H1 (cell line): ENCODE results near the gene PIM1. TPM values are rescaled to one million over a fixed set of nuclear protein-coding genes. Genes with fewer than 3 reads are reported as not detected.

Experiments
- CTCF ChIA-PET: fragments of 300-600 bp; sonication (Branson Sonifier 250); formaldehyde crosslinking; loops from one replicate; lab custom pipeline; 2021; ENCODE audit not compliant: partially characterized antibody; lab: Charles Lee
- POLR2A ChIA-PET: fragments of 300-600 bp; sonication (Branson Sonifier 250); formaldehyde crosslinking; loops from one replicate; lab custom pipeline; 2021; ENCODE audit warnings: inconsistent platforms; ENCODE audit not compliant: partially characterized antibody; lab: Charles Lee
- DNase-seq, 2 experiments: peaks; one replicate each; pipeline versions ENCODE4 v3.0.0 to v3.0.0-alpha.2; 2010 to 2022; ENCODE audit warnings: low spot score in 2 of 2, low read depth in 1 of 2, mixed read lengths in 1 of 2
- FAIRE-seq: peaks from 2 replicates; lab custom pipeline; 2011; peaks lifted over from hg19 to GRCh38; lab: Jason Lieb, UNC
- H2AFZ ChIP-seq: 2 replicates; pipeline ENCODE4 v1.8.1; 2012; ENCODE audit warnings: low read length, inconsistent platforms
- H2AK5ac ChIP-seq: 2 replicates; pipeline ENCODE4 v1.6.1; 2013; ENCODE audit warnings: low read depth, low read length
- H2BK120ac ChIP-seq: replicated peaks from 2 replicates; pipeline ENCODE3; 2013; ENCODE audit warnings: low read depth, low read length, inconsistent platforms
- H2BK12ac ChIP-seq: 2 replicates; pipeline ENCODE4 v1.6.1; 2013; ENCODE audit warnings: low read depth, low read length
- H2BK15ac ChIP-seq: 2 replicates; pipeline ENCODE4 v1.6.1; 2013; ENCODE audit warnings: low read length
- H2BK20ac ChIP-seq: 2 replicates; pipeline ENCODE4 v1.6.1; 2013; ENCODE audit warnings: low read length
- H2BK5ac ChIP-seq: 2 replicates; pipeline ENCODE4 v1.6.1; 2013; ENCODE audit warnings: low read depth, low read length
- H3K14ac ChIP-seq: 2 replicates; pipeline ENCODE4 v1.6.1; 2013; ENCODE audit warnings: inconsistent platforms; ENCODE audit not compliant: insufficient read length
- H3K18ac ChIP-seq: 2 replicates; pipeline ENCODE4 v1.6.1; 2013; ENCODE audit warnings: low read length; ENCODE audit errors: extremely low read depth
- H3K23ac ChIP-seq: 2 replicates; pipeline ENCODE4 v1.6.1; 2013; ENCODE audit warnings: inconsistent platforms; ENCODE audit not compliant: insufficient read length
- H3K23me2 ChIP-seq: 2 replicates; pipeline ENCODE4 v1.6.1; 2013; ENCODE audit warnings: low read depth, low read length
- H3K27ac ChIP-seq: 2 replicates; pipeline ENCODE4 v1.6.1; 2011; ENCODE audit warnings: low read depth, low read length, inconsistent platforms
- H3K27me3 ChIP-seq, 4 experiments: replicated peaks in 1 of 4; 1 replicate in 1 of 4; 2 replicates in 3 of 4; pipeline versions ENCODE4 v1.6.1 to v1.8.1; 2011 to 2013; ENCODE audit warnings: low read length in 3 of 4, mild to moderate bottlenecking in 3 of 4, inconsistent platforms in 2 of 4, mixed read lengths in 2 of 4, moderate library complexity in 1 of 4; ENCODE audit not compliant: control insufficient read depth in 3 of 4, insufficient read depth in 3 of 4; ENCODE audit errors: extremely low read depth in 1 of 4
- H3K36me3 ChIP-seq, 4 experiments: 2 replicates each; pipeline versions ENCODE4 v1.6.1 to v1.8.1; 2011 to 2013; ENCODE audit warnings: mild to moderate bottlenecking in 4 of 4, low read length in 3 of 4, moderate library complexity in 2 of 4, control low read depth in 1 of 4, inconsistent platforms in 1 of 4; ENCODE audit not compliant: insufficient read depth in 4 of 4, control insufficient read depth in 2 of 4
- H3K4ac ChIP-seq: replicated peaks from 2 replicates; pipeline ENCODE3; 2013; ENCODE audit warnings: low read length, low read depth, mixed read lengths, inconsistent platforms; ENCODE audit not compliant: insufficient read length
- H3K4me1 ChIP-seq, 4 experiments: replicated peaks in 1 of 4; 1 replicate in 1 of 4; 2 replicates in 3 of 4; pipeline versions ENCODE4 v1.6.1 to v1.8.1; 2011 to 2013; ENCODE audit warnings: low read length in 3 of 4, inconsistent platforms in 2 of 4, mixed read lengths in 1 of 4; ENCODE audit not compliant: insufficient read depth in 4 of 4, control insufficient read depth in 3 of 4
- H3K4me2 ChIP-seq, 2 experiments: 2 replicates each; pipeline versions ENCODE4 v1.6.1 to v1.8.1; 2011 to 2013; ENCODE audit warnings: low read depth in 2 of 2, low read length in 2 of 2, control low read depth in 1 of 2, inconsistent platforms in 1 of 2, mild to moderate bottlenecking in 1 of 2; ENCODE audit not compliant: insufficient read depth in 1 of 2
- H3K4me3 ChIP-seq, 4 experiments: fragments of 200-600, 300-600 bp in 1 of 4; sonication (generic), shearing (Covaris generic), sonication (Bioruptor Twin) in 1 of 4; 2 replicates each; pipeline versions ENCODE4 v1.5.1 to v1.8.1; 2011 to 2016; ENCODE audit warnings: low read length in 4 of 4, low read depth in 3 of 4, control low read depth in 2 of 4, inconsistent platforms in 2 of 4, mild to moderate bottlenecking in 2 of 4, mixed read lengths in 1 of 4, moderate library complexity in 1 of 4; ENCODE audit not compliant: insufficient read depth in 2 of 4; ENCODE audit errors: extremely low read depth in 1 of 4
- H3K56ac ChIP-seq: replicated peaks from 2 replicates; pipeline ENCODE3; 2013; ENCODE audit warnings: low read depth, mild to moderate bottlenecking, mixed read lengths, low read length, inconsistent platforms; ENCODE audit not compliant: insufficient read length
- H3K79me1 ChIP-seq: 2 replicates; pipeline ENCODE4 v1.6.1; 2013; ENCODE audit warnings: low read depth, low read length, control low read depth
- H3K79me2 ChIP-seq, 2 experiments: 2 replicates each; pipeline versions ENCODE4 v1.6.1 to v1.8.1; 2012 to 2013; ENCODE audit warnings: low read length in 2 of 2, mild to moderate bottlenecking in 2 of 2, inconsistent platforms in 1 of 2; ENCODE audit not compliant: insufficient read depth in 2 of 2, control insufficient read depth in 1 of 2
- H3K9ac ChIP-seq, 4 experiments: replicated peaks in 1 of 4; 1 replicate in 1 of 4; 2 replicates in 3 of 4; pipeline versions ENCODE4 v1.6.1 to v1.8.1; 2011 to 2013; ENCODE audit warnings: low read depth in 3 of 4, low read length in 3 of 4, control low read depth in 2 of 4, mild to moderate bottlenecking in 2 of 4, moderate library complexity in 2 of 4, inconsistent platforms in 1 of 4; ENCODE audit errors: extremely low read depth in 1 of 4
- H3K9me3 ChIP-seq, 2 experiments: 2 replicates each; pipeline versions ENCODE4 v1.6.1 to v1.8.1; 2012 to 2013; ENCODE audit warnings: mild to moderate bottlenecking in 2 of 2, moderate library complexity in 2 of 2, control low read depth in 1 of 2, inconsistent platforms in 1 of 2, low read depth in 1 of 2, low read length in 1 of 2, mixed read lengths in 1 of 2; ENCODE audit not compliant: insufficient read depth in 2 of 2
- H4K20me1 ChIP-seq, 2 experiments: replicated peaks in 1 of 2; 2 replicates each; pipeline versions ENCODE3 to v1.8.1; 2011 to 2013; ENCODE audit warnings: inconsistent platforms in 2 of 2, low read length in 2 of 2, mild to moderate bottlenecking in 1 of 2; ENCODE audit not compliant: insufficient read depth in 2 of 2, control insufficient read depth in 1 of 2
- H4K5ac ChIP-seq: 2 replicates; pipeline ENCODE4 v1.6.1; 2013; ENCODE audit warnings: low read length, low read depth, mixed read lengths, inconsistent platforms; ENCODE audit not compliant: insufficient read length
- H4K8ac ChIP-seq: 2 replicates; pipeline ENCODE4 v1.8.0; 2013; ENCODE audit warnings: mild to moderate bottlenecking, moderate library complexity, low read length, inconsistent platforms; ENCODE audit not compliant: insufficient read depth; ENCODE audit errors: extremely low read depth
- H4K91ac ChIP-seq: replicated peaks from 2 replicates; pipeline ENCODE3; 2013; ENCODE audit warnings: low read length, mixed read lengths, inconsistent platforms; ENCODE audit not compliant: insufficient read length
- BACH1 ChIP-seq: IDR thresholded peaks from 2 replicates; pipeline ENCODE4 v1.6.1; 2012; ENCODE audit warnings: low read length, improper control_type of control experiment
- CHD1 ChIP-seq: IDR thresholded peaks from 2 replicates; pipeline ENCODE4 v1.6.1; 2012; ENCODE audit warnings: low read depth, low read length, improper control_type of control experiment
- EP300 ChIP-seq, 2 experiments: IDR thresholded peaks; 1 replicate in 1 of 2; 2 replicates in 1 of 2; pipeline ENCODE4 v1.6.1; 2011 to 2012; ENCODE audit warnings: low read depth in 2 of 2, low read length in 2 of 2, mild to moderate bottlenecking in 2 of 2, borderline replicate concordance in 1 of 2, inconsistent platforms in 1 of 2, moderate library complexity in 1 of 2
- HDAC2 ChIP-seq, 2 experiments: fragments of 300-600 bp in 1 of 2; sonication (generic) in 1 of 2; IDR thresholded peaks; 2 replicates each; pipeline ENCODE4 v1.6.1; 2011 to 2012; ENCODE audit warnings: low read depth in 2 of 2, low read length in 2 of 2, mild to moderate bottlenecking in 2 of 2, moderate library complexity in 2 of 2, borderline replicate concordance in 1 of 2, inconsistent platforms in 1 of 2
- KDM1A ChIP-seq: fragments of 200-600, 300-600 bp; sonication (generic); IDR thresholded peaks from 2 replicates; pipeline ENCODE4 v1.7.1; 2016; ENCODE audit warnings: mild to moderate bottlenecking, low read length, borderline replicate concordance
- KDM5A ChIP-seq: fragments of 200-600 bp; IDR thresholded peaks from 2 replicates; pipeline ENCODE4 v1.7.1; 2012; ENCODE audit warnings: mild to moderate bottlenecking, low read length, inconsistent platforms, mixed read lengths
- POLR2A ChIP-seq, 2 experiments: IDR thresholded peaks; 1 replicate in 1 of 2; 2 replicates in 1 of 2; pipeline ENCODE4 v1.6.1; 2011; ENCODE audit warnings: low read depth in 2 of 2, low read length in 2 of 2, mild to moderate bottlenecking in 2 of 2; ENCODE audit errors: control extremely low read depth in 1 of 2
- SAP30 ChIP-seq: fragments of 300-600 bp; sonication (generic); IDR thresholded peaks from 2 replicates; pipeline ENCODE4 v1.7.1; 2012; ENCODE audit warnings: low read length, moderate library complexity, mild to moderate bottlenecking, inconsistent platforms; ENCODE audit not compliant: insufficient read depth, insufficient replicate concordance
- SRF ChIP-seq: IDR thresholded peaks from 2 replicates; pipeline ENCODE4 v1.6.1; 2011; ENCODE audit warnings: mild to moderate bottlenecking, low read depth, low read length, moderate library complexity
- WGBS, 2 experiments: shearing (Covaris generic) in 1 of 2; methylation state at CpG; one replicate each; pipeline versions ENCODE4 v1.1.6 to v1.1.7; 2013 to 2015; ENCODE audit warnings: low lambda C conversion rate in 2 of 2, mixed read lengths in 2 of 2, inconsistent platforms in 1 of 2, low coverage in 1 of 2, missing lambda C conversion rate in 1 of 2; ENCODE audit not compliant: insufficient replicate concordance in 2 of 2, insufficient coverage in 1 of 2, insufficient read length in 1 of 2; ENCODE audit errors: extremely low coverage in 1 of 2, missing lambda C conversion rate in 1 of 2; 5-methylcytosine and 5-hydroxymethylcytosine counted together
- polyA plus RNA-seq, 7 experiments: library from polyadenylated mRNA; depleted of rRNA in 3 of 7; stranded (reverse) in 5 of 7; unstranded in 2 of 7; fragments of >200 nt in 5 of 7; fragments of 200-250 nt in 2 of 7; gene quantifications; 1 replicate in 5 of 7; 2 replicates in 1 of 7; 4 replicates in 1 of 7; pipeline versions ENCODE4 v1.2.1 to v1.2.3, GENCODE V29; 2011 to 2013; ENCODE audit warnings: missing spikeins in 2 of 7, mixed read lengths in 2 of 7
- total RNA-seq: library from RNA; stranded (reverse); fragmentation: NEBNext Ultra II Directional; extraction: Animal tissue kit (Norgen Biotek cat#: 25700); gene quantifications from 2 replicates; pipeline ENCODE4 v1.2.1, GENCODE V29; 2021

Gene PIM1
- total and polyA plus RNA-seq, 2 of the 8 experiments (the other 6 are each of a cell fraction or from before 2014, with no cell fraction given): 25.5 to 94.9 TPM

- peak overlapping the region; percentile 99; the same call in 1 of the 2 replicates for H3K18ac ChIP-seq
- POLR2A ChIA-PET: interaction anchor here (0.9 to 27.8 kb wide), 29 partner anchors 8 to 142 kb away, joined by 3 to 1024 read pairs (median 8); partner anchors contain the start of gene TBC1D22B
- H2AFZ ChIP-seq: no peak overlapping the region
- 2% methylated on average over 45 of the region's 45 CpGs; no CpG with 5 or more reads in 1 of the 2 experiments for WGBS, 2 experiments
- peak overlapping the region; percentile 83 to 97 (median 92) for H3K9ac ChIP-seq
- H4K20me1 ChIP-seq: peaks cover 26% of the 10 kb centered on the region in 2 experiments
- peak overlapping the region; percentile 6 for H4K5ac ChIP-seq
- peak in 1 of 2 experiments; percentile 60 for DNase-seq
- H2BK15ac ChIP-seq: no peak overlapping the region
- no peak for FAIRE-seq
- H3K4ac ChIP-seq: no peak overlapping the region
- no peak overlapping the region for H3K23ac ChIP-seq
- H2BK5ac ChIP-seq: peak overlapping the region; percentile 88
- peak overlapping the region; percentile 92 to 99 (median 94) for H3K4me3 ChIP-seq
- no peak overlapping the region for H4K91ac ChIP-seq
- H3K79me1 ChIP-seq: peaks cover 10% of the 10 kb centered on the region
- H2AK5ac ChIP-seq: 0 out of 2 replicates have a peak overlapping the region, but pooled peaks have one; percentile 42
- H3K23me2 ChIP-seq: peaks cover 10% of the 10 kb centered on the region
- H3K79me2 ChIP-seq: peaks cover 11 to 40% of the 10 kb centered on the region in 2 experiments; a peak in 3 of 4 replicates
- H3K4me2 ChIP-seq: peak overlapping the region; percentile 25 to 77
- H3K9me3 ChIP-seq: no peaks in the 10 kb centered on the region
- TF ChIP-seq POLR2A (IDR thresholded peaks at IDR 0.05; ENCODE audit: control extremely low read depth in 1 of 2, low read depth in 2 of 2, low read length in 2 of 2): no peak
- TF ChIP-seq SAP30: peak; percentile 78
- no peak for TF ChIP-seq KDM5A
- TF ChIP-seq EP300 (IDR thresholded peaks at IDR 0.05; ENCODE audit: borderline replicate concordance in 1 of 2, low read depth in 2 of 2, low read length in 2 of 2): no peak
- no peak for TF ChIP-seq BACH1
- TF ChIP-seq SRF: no peak
- TF ChIP-seq CHD1: peak; percentile 49; the same call in 1 of the 2 replicates
- TF ChIP-seq HDAC2 (IDR thresholded peaks at IDR 0.05; ENCODE audit: borderline replicate concordance in 1 of 2, low read depth in 2 of 2, low read length in 2 of 2): no peak; a peak in 1 of 4 replicates
- TF ChIP-seq KDM1A: no peak
- TF ChIP-seq, all 59 proteins: peak for 2
- Histone ChIP-seq H3K27me3 (no peaks in the 10 kb centered on the region), H3K14ac (no peak overlapping the region), H3K4me1 (peaks cover 6 to 14% (median 10%) of the 10 kb centered on the region in 4 experiments; a peak in 5 of 7 replicates), H2BK20ac (no peak overlapping the region; the same call in 1 of the 2 replicates), H2BK120ac (no peak overlapping the region), H4K8ac (peak overlapping the region; percentile 81), H3K27ac (no peak overlapping the region), H3K36me3 (peaks cover 22 to 43% (median 29%) of the 10 kb centered on the region in 4 experiments), H3K56ac (peak overlapping the region; percentile 66), H2BK12ac (peak overlapping the region; percentile 60; the same call in 1 of the 2 replicates)
- CTCF ChIA-PET: interaction anchor here (0.6 to 9.9 kb wide), 37 partner anchors 10 to 1353 kb away, joined by 3 to 192 read pairs (median 5); no protein-coding TSS in a partner anchor
Observed at GRCh38 chr6:37171201-37171969, 1.4 kb downstream of the PIM1 start.
